ENCODE results near the gene NDUFS1. TPM values are rescaled to one million over a fixed set of nuclear protein-coding genes. Genes with fewer than 3 reads are reported as not detected.
A peak's percentile ranks its signal among the peaks of the same experiment; 100 is the strongest.
"Not testable (repeated sequence)": the region's sequence is repeated elsewhere in the genome, so short reads cannot be mapped to it uniquely, and the experiment has no call there.

Gene NDUFS1
- total RNA-seq: 80.7 and 84.3 TPM in 2 replicates

DNA sequence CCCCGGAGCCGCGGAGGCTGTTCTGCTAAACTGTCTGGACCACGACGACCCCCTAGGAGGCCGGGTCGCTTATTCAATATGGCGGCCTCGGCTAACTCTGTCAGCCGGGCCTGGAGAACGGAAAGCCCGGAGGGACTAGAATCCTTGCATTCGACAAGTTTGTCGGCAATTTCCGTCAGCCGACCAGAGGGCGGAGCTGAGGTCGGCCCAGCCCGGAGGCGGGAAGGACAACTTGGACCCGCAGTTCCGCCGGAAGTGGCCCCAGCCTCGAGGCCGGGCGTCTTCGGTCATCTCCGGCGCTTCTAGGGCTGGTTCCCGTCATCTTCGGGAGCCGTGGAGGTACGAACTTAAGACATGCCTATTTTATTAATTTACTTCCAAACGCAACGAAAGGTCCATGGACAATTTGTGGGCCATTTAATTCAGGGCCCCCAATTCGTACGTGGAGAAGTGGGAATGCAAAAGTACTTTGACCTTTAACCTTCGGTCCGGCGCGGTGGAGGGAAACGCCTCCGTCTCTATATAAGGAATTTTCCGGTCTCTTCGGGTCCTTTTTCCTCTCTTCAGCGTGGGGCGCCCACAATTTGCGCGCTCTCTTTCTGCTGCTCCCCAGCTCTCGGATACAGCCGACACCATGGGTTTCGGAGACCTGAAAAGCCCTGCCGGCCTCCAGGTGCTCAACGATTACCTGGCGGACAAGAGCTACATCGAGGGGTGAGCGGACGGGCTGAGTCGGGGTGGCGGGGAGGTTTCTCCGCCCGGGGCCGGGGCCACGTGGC is at the start of gene NDUFS1, which contains the start of gene EEF1B2:
NDUFS1 (minus strand) TSS at position 99 of the 779 bp plus-strand sequence. CDS start 5,766 bp downstream, outside the sequence.
EEF1B2 (plus strand) TSS at position 550 of the 779 bp plus-strand sequence; CDS start at position 635, 85 bp downstream.
- no peaks in the 10 kb centered on the region for H3K27me3 Mint-ChIP-seq (ENCODE audit: low read depth)
- no peaks in the 10 kb centered on the region for H3K9me3 Mint-ChIP-seq
- peaks cover 68% of the 10 kb centered on the region for H3K36me3 Mint-ChIP-seq (ENCODE audit: low read depth)
- DNase-seq (ENCODE audit: low spot score): peak; percentile 96
- H3K4me3 Mint-ChIP-seq (ENCODE audit: low read depth): peak within 1 kb of the TSS; percentile 98
- H3K4me1 Mint-ChIP-seq (ENCODE audit: low read depth): peaks cover 36% of the 10 kb centered on the region
- intact Hi-C loops (cut with micrococcal nuclease): loop anchor here (1.0 to 10.0 kb wide), 5 partner anchors 73 to 1365 kb away; partner anchors contain the start of genes ADAM23, CREB1, INO80D and ZDBF2
- H3K27ac Mint-ChIP-seq: peak within 1 kb of the TSS; percentile 98

DNA sequence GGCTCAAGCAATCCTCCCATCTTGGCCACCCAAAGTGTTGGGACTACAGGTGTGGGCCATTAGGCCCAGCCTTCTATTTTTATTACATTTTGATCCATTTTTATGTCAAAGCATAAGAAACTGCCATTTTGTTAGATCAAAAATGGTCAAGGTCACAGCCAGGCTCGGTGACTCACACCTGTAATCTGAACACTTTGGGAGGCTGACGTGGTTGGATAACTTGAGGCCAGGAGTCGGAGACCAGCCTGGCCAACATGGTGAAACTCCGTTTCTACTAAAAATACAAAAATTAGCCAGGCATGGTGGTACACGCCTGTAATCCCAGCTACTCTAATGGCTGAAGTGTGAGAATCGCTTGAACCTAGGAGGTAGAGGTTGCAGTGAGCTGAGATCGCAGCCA is 49.7 kb upstream of the NDUFS1 start:
- H3K36me3 Mint-ChIP-seq (ENCODE audit: low read depth): no peaks in the 10 kb centered on the region
- no peak overlapping the region for H3K4me3 Mint-ChIP-seq (ENCODE audit: low read depth)
- peaks cover 7% of the 10 kb centered on the region for H3K4me1 Mint-ChIP-seq (ENCODE audit: low read depth)
- H3K9me3 Mint-ChIP-seq: no peaks in the 10 kb centered on the region
- no peak for DNase-seq (ENCODE audit: low spot score)
- H3K27me3 Mint-ChIP-seq (ENCODE audit: low read depth): peaks cover 10% of the 10 kb centered on the region
- intact Hi-C loops (cut with micrococcal nuclease): no loop called here
- no peak overlapping the region for H3K27ac Mint-ChIP-seq

DNA sequence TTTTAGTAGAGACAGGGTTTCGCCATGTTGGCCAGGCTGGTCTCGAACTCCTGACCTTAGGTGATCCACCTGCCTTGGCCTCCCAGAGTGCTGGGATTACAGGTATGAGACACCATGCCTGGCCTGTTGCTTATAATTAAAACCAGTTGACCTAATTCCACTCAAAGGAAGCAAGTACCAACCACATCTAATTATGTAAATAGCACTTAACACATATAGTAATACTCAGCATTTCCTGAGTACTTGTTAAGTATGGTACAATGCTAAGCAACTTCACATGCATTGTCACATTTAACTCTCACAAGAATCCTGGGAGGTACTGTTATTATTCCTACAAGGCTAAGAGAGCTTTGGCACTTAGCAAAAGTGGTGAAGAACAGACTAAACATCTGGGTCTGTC is 48.1 kb upstream of the NDUFS1 start:
- H3K9me3 Mint-ChIP-seq; H3K27ac Mint-ChIP-seq; H3K4me1 Mint-ChIP-seq (ENCODE audit: low read depth); H3K4me3 Mint-ChIP-seq (ENCODE audit: low read depth); H3K36me3 Mint-ChIP-seq (ENCODE audit: low read depth); H3K27me3 Mint-ChIP-seq (ENCODE audit: low read depth); DNase-seq (ENCODE audit: low spot score); intact Hi-C loops (cut with micrococcal nuclease): not testable (repeated sequence)

DNA sequence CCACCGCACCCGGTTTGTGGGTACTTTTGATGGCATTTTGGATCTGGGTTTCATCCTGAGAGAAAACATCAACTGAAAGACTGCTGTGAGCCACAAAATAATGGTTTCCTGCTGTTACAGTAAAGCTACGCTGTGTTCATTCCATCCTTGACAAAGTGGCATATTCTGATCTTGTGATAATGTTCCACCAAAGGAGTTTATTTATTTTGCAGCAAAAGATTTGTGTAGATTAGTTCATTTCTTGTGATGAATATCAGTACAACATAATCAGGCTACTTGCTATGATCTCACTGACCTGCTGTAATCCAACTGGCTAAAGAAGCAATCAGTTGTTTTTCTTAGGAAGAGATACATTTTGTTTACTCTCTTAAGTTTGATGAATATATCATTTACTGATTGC is 45.5 kb upstream of the NDUFS1 start:
- H3K27ac Mint-ChIP-seq: no peak overlapping the region

DNA sequence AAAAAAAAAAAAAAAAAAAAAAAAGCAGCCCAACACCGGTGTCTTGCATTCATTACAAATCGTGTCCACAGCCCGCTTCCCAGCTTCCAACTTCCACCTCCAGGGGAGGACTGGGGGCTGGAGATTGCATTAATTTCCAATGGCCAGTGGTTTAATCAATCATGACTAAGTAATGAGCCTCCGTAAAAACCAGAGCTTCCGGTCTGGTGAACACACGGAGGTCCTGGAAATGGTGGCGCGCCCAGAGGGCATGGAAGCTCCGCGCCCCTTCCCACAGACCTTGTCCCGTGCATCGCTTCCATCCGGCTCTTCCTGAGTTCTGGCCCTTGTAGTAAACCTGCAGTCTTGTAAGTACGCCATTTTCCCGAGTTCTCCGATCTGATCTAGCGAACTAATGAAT is 44.1 kb upstream of the NDUFS1 start:
- no peak overlapping the region for H3K4me3 Mint-ChIP-seq (ENCODE audit: low read depth)
- no peaks in the 10 kb centered on the region for H3K36me3 Mint-ChIP-seq (ENCODE audit: low read depth)
- H3K27ac Mint-ChIP-seq: no peak overlapping the region
- no peaks in the 10 kb centered on the region for H3K9me3 Mint-ChIP-seq
- DNase-seq (ENCODE audit: low spot score): no peak
- peaks cover 7% of the 10 kb centered on the region for H3K27me3 Mint-ChIP-seq (ENCODE audit: low read depth)
- intact Hi-C loops (cut with micrococcal nuclease): no loop called here
- H3K4me1 Mint-ChIP-seq (ENCODE audit: low read depth): peaks cover 3% of the 10 kb centered on the region

More for the DNA sequence above, 45.5 kb upstream of the NDUFS1 start:
- Mint-ChIP-seq H3K9me3 (no peaks in the 10 kb centered on the region), H3K36me3 (ENCODE audit: low read depth) (no peaks in the 10 kb centered on the region), H3K27me3 (ENCODE audit: low read depth) (peaks cover 2% of the 10 kb centered on the region), H3K4me3 (ENCODE audit: low read depth) (no peak overlapping the region), H3K4me1 (ENCODE audit: low read depth) (peaks cover 3% of the 10 kb centered on the region)
- intact Hi-C loops (cut with micrococcal nuclease): no loop called here
- DNase-seq (ENCODE audit: low spot score): no peak

DNA sequence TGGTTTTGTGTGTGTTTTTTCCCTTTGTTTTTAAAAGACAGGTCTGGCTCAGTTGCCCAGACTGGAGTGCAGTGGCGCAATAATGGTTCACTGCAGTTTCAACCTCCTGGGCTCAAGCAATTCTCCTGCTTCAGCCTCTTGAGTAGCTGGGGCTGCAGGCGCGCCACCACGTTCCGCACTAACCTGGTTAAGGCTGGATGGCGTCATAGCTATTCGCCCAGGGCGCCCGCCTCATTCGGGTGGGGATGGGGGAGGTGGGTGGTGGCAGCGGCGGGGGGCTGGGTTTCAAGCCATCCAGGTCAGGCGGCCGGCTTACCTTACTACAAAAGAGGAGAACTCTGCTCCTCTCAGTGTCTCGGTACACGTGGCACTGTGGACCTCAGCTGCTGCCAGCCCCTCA is 43.2 kb upstream of the NDUFS1 start:
- Mint-ChIP-seq H3K4me3 (ENCODE audit: low read depth) (no peak overlapping the region), H3K36me3 (ENCODE audit: low read depth) (no peaks in the 10 kb centered on the region)
- intact Hi-C loops (cut with micrococcal nuclease): no loop called here

DNA sequence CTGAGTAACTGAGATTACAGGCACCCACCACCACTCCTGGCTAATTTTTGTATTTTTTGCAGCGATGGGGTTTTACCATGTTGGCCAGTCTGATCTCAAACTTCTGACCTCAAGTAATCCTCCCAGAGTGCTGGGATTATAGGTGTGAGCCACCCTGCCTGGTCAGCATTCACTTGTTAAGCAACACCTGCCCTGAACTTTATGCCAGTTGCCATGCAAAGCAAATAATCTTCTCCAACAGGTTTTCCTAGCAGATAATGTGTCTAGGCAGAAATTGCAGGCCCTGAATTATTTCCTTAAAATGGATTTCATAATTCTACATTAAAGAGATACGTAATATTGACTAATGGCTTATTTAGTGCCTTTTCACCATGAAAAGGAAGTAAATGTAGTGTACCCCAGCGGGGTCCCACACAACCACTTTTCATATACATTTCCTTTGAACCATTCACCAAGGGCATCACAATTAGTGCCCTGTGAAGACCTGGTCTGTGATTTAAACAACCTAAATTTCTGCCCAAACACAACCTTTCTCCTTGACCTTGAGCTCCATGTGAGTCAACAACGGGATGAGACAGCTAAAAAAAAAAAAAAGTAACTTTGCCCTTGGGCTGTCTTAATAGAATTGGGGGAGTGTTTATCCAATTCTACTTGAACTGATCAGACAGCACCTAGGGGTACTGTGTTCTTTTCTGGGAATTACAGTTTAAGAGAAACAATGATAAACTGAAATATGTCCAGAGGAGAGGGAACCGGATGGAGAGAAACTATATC is 42.0 kb upstream of the NDUFS1 start:
- Mint-ChIP-seq H3K27me3 (ENCODE audit: low read depth) (peaks cover 7% of the 10 kb centered on the region), H3K9me3 (no peaks in the 10 kb centered on the region), H3K27ac (no peak overlapping the region), H3K4me1 (ENCODE audit: low read depth) (no peaks in the 10 kb centered on the region), H3K4me3 (ENCODE audit: low read depth) (no peak overlapping the region), H3K36me3 (ENCODE audit: low read depth) (no peaks in the 10 kb centered on the region)
- intact Hi-C loops (cut with micrococcal nuclease): no loop called here
- DNase-seq (ENCODE audit: low spot score): no peak

More for the DNA sequence above, 43.2 kb upstream of the NDUFS1 start:
- H3K27ac Mint-ChIP-seq: no peak overlapping the region
- DNase-seq (ENCODE audit: low spot score): no peak
- peaks cover 7% of the 10 kb centered on the region for H3K27me3 Mint-ChIP-seq (ENCODE audit: low read depth)
- H3K9me3 Mint-ChIP-seq: no peaks in the 10 kb centered on the region
- peaks cover 3% of the 10 kb centered on the region for H3K4me1 Mint-ChIP-seq (ENCODE audit: low read depth)

DNA sequence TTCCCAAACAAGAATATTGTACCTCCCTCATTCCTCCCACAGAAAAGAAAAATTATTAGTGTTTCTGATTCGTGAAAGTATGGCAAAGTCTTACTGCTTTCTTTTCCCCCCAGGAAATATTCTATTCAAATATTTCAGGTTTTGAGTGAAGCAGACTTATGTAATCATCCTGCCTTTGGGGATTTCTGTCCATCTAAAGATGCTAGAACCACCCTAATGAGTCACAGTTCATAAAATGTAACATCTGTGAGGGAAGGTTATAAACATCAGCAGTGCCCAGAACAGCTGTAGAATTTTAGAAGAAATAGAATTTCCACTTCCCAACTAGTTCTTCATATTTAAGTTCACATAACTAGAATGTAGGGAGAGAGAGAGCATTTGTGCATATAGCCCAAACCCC is 39.4 kb upstream of the NDUFS1 start:
- Mint-ChIP-seq H3K27me3 (ENCODE audit: low read depth) (peaks cover 11% of the 10 kb centered on the region), H3K4me3 (ENCODE audit: low read depth) (no peak overlapping the region), H3K27ac (no peak overlapping the region), H3K36me3 (ENCODE audit: low read depth) (no peaks in the 10 kb centered on the region), H3K4me1 (ENCODE audit: low read depth) (no peaks in the 10 kb centered on the region), H3K9me3 (no peaks in the 10 kb centered on the region)
- intact Hi-C loops (cut with micrococcal nuclease): no loop called here
- no peak for DNase-seq (ENCODE audit: low spot score)

DNA sequence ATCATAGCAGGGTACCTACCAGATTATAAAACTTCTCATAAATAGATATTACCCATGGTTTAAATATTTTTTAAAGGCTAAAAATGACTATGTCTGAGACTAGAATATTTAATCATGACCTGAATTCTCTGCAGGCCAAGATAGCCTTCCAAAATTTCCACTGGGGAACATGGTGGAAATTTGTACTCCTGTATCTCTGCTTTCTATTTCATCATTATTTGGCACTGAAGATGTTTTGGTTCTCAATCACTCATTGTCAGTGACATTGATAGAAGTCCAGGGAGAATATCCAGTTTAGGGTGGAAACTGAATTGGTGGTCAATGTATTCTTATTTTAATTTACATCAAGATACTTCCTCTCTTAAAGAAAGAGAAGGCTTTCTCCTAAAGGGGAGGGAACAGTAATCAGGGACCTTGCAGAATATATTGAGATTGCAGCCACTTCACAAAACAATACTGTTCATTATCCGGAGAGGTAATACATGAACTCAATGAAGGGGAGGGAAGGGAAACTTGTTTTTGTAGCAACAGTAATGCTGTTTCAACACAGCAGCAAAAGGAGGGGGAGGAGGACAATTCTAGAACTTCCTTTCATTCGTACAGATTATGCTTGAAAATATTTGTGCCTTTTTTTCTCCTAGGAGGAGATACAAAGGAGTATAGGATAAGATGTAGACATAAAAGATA is 34.6 kb upstream of the NDUFS1 start:
- no peak for DNase-seq (ENCODE audit: low spot score)
- no peak overlapping the region for H3K4me3 Mint-ChIP-seq (ENCODE audit: low read depth)
- intact Hi-C loops (cut with micrococcal nuclease): no loop called here
- H3K27ac Mint-ChIP-seq: no peak overlapping the region
- no peaks in the 10 kb centered on the region for H3K9me3 Mint-ChIP-seq
- H3K4me1 Mint-ChIP-seq (ENCODE audit: low read depth): no peaks in the 10 kb centered on the region
- peaks cover 24% of the 10 kb centered on the region for H3K27me3 Mint-ChIP-seq (ENCODE audit: low read depth)
- no peaks in the 10 kb centered on the region for H3K36me3 Mint-ChIP-seq (ENCODE audit: low read depth)

DNA sequence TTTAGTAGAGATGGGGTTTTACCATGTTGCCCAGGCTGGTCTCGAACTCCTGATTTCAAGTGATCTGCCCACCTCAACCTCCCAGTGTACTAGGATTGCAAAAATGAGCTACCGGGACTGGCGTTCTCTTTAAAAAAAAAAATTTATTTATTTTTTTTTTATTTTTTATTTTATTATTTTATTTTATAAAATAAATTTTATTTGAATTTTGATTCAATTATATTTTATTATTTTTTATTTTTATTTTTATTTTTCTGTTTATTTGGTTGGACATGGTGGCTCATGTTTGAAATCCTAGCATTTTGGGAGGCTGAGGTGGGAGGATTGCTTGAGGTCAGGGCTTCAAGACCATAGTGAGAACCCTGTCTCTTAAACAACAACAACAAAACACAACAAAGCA is 32.9 kb upstream of the NDUFS1 start:
- H3K27ac Mint-ChIP-seq: no peak overlapping the region
- no peaks in the 10 kb centered on the region for H3K4me1 Mint-ChIP-seq (ENCODE audit: low read depth)

DNA sequence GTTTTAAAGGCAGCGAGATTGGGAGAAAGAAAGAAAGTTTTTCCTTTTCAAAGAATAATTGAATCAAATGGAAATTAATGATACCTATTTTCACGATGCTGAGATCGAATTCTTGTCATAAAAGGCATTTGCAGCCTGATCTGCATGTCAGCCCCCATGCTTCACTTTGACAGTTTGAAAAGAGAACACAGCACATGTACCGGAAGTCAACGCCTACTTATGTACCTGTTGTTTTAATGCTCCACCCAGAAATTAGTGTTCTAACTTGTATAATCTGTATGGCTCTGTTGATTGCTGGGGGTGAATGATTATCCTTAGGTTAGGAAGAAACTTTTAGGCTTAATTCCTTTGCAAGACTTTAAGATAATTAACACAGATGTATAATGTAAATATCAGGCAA is 31.4 kb upstream of the NDUFS1 start:
- H3K27ac Mint-ChIP-seq: no peak overlapping the region
- no peaks in the 10 kb centered on the region for H3K36me3 Mint-ChIP-seq (ENCODE audit: low read depth)
- intact Hi-C loops (cut with micrococcal nuclease): no loop called here
- no peak overlapping the region for H3K4me3 Mint-ChIP-seq (ENCODE audit: low read depth)
- H3K27me3 Mint-ChIP-seq (ENCODE audit: low read depth): peaks cover 19% of the 10 kb centered on the region
- no peak for DNase-seq (ENCODE audit: low spot score)
- H3K4me1 Mint-ChIP-seq (ENCODE audit: low read depth): no peaks in the 10 kb centered on the region
- no peaks in the 10 kb centered on the region for H3K9me3 Mint-ChIP-seq

More for the DNA sequence above, 32.9 kb upstream of the NDUFS1 start:
- Mint-ChIP-seq H3K36me3 (ENCODE audit: low read depth) (no peaks in the 10 kb centered on the region), H3K4me3 (ENCODE audit: low read depth) (no peak overlapping the region), H3K27me3 (ENCODE audit: low read depth) (peaks cover 19% of the 10 kb centered on the region), H3K9me3 (no peaks in the 10 kb centered on the region)
- no peak for DNase-seq (ENCODE audit: low spot score)
- intact Hi-C loops (cut with micrococcal nuclease): no loop called here

DNA sequence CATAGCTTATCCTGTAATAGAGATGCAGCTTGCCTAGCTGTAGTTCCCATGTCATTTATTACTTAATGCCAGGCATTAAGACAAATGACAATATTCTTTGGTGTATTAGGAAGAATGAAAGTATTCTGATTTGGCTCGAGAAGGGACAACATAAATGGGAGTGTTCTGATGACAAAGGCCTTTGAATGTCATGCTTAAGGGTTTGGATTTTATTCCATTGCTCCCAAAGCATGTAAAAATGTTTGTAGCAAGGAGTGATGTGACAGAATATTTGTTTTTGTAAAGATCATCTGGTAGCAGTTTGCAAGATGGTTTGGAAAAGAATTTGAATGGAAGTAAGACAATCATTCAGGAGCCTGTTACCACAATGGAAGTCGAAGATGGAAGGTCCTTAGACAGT is 30.9 kb upstream of the NDUFS1 start:
- Mint-ChIP-seq H3K36me3 (ENCODE audit: low read depth) (no peaks in the 10 kb centered on the region), H3K27me3 (ENCODE audit: low read depth) (peaks cover 19% of the 10 kb centered on the region), H3K9me3 (no peaks in the 10 kb centered on the region), H3K4me1 (ENCODE audit: low read depth) (no peaks in the 10 kb centered on the region), H3K27ac (no peak overlapping the region), H3K4me3 (ENCODE audit: low read depth) (no peak overlapping the region)
- intact Hi-C loops (cut with micrococcal nuclease): no loop called here
- DNase-seq (ENCODE audit: low spot score): no peak

Measured in activated T-helper 2 cell treated with anti-CD3 and anti-CD28 coated beads, Interferon-gamma antibody, Interleukin-2, Interleukin-4, amounts not matched to agents 10 μg/mL and 5 μg/mL and 100 μg/mL, durations not matched to agents 14 hours and 24 hours and 36 hours (primary cell).